Measurements from ENCODE around the gene PMPCA.

GRCh38 chr9:136457326-136457725, 46.9 kb downstream of the PMPCA start:
- TF ChIP-seq CTCF (IDR thresholded peaks at IDR 0.05) (no peak), POLR2A (IDR thresholded peaks at IDR 0.05) (no peak)
